Stomach (tissue), 4 donors: ENCODE data around the gene DMRTC1.
"Not testable (repeated sequence)": the region's sequence is repeated elsewhere in the genome, so short reads cannot be mapped to it uniquely, and the experiment has no call there.

Experiments used
- CTCF ChIP-seq, 7 experiments: fragments of 450-650 bp in 4 of 7; fragments of 200-600 bp in 3 of 7; sonication (generic) in 3 of 7; IDR thresholded peaks; one replicate each; pipeline ENCODE4 v1.5.1; 2016 to 2019; ENCODE audit warnings: antibody characterized with exemption in 7 of 7, control low read depth in 2 of 7, mild to moderate bottlenecking in 1 of 7
- EP300 ChIP-seq: sonication (generic); formaldehyde crosslinking; IDR thresholded peaks from one replicate; pipeline ENCODE4 v1.6.1; 2017; ENCODE audit warnings: antibody characterized with exemption
- POLR2A ChIP-seq, 4 donors: fragments of 450-650 bp; IDR thresholded peaks; one replicate each; pipeline ENCODE4 v1.6.1; 2016; ENCODE audit warnings: antibody characterized with exemption in 4 of 4, control low read depth in 2 of 4, mild to moderate bottlenecking in 1 of 4, moderate library complexity in 1 of 4

DNA sequence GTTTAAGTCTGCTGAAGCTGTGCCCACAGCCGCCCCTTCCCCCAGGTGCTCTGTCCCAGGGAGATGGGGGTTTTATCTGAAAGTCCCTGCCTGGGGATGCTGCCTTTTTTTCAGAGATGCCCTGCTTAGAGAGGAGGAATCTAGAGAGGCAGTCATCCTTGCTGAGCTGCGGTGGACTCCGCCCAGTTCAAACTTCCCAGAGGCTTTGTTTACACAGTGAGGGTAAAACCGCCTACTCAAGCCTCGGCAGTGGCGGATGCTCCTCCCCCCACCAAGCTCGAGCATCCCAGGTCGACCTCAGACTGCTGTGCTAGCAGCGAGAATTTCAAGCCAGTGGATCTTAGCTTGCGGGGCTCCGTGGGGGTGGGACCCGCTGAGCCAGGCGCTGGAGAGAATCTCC, 112.9 kb downstream of the DMRTC1 start:
- not testable (repeated sequence) for TF ChIP-seq CTCF (IDR thresholded peaks at IDR 0.05); POLR2A (IDR thresholded peaks at IDR 0.05); EP300
